ENCODE measurements around the gene VWA5B2.

VWA5B2 gene

DNA sequence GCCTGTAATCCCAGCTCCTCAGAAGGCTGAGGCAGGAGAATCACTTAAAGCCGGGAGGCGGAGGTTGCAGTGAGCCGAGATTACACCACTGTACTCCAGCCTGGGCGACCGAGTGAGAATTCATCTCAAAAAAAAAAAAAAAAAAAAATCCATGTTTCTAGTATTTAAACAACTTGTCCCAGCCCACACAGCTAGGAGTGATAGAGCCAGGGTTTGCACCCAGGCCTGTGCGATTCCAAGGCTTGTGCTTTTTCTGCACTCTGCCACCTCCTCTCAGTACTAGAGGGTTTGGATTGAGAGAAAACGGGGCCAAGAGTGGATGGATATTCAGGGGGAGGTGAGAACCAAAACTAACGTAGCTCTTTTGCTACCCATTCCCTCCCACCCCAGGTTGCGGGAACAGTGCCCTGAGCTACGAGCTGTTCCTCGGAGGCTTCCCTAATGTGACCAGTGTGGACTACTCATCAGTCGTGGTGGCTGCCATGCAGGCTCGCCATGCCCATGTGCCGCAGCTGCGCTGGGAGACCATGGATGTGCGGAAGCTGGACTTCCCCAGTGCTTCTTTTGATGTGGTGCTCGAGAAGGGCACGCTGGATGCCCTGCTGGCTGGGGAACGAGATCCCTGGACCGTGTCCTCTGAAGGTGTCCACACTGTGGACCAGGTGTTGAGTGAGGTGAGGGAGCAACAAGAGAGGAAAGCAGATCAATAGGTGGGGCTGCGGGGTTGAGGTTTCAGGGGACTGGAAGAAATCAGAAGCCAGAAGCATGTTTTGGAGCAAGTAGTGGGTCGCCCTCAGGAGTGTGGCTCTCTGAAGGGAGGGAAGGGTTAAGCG, 27.9 kb downstream of the VWA5B2 start:
- DNase-seq (ENCODE audit: low read depth): no peak
- TF ChIP-seq, protein P1, sequence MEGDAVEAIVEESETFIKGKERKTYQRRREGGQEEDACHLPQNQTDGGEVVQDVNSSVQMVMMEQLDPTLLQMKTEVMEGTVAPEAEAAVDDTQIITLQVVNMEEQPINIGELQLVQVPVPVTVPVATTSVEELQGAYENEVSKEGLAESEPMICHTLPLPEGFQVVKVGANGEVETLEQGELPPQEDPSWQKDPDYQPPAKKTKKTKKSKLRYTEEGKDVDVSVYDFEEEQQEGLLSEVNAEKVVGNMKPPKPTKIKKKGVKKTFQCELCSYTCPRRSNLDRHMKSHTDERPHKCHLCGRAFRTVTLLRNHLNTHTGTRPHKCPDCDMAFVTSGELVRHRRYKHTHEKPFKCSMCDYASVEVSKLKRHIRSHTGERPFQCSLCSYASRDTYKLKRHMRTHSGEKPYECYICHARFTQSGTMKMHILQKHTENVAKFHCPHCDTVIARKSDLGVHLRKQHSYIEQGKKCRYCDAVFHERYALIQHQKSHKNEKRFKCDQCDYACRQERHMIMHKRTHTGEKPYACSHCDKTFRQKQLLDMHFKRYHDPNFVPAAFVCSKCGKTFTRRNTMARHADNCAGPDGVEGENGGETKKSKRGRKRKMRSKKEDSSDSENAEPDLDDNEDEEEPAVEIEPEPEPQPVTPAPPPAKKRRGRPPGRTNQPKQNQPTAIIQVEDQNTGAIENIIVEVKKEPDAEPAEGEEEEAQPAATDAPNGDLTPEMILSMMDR (IDR thresholded peaks at IDR 0.05; ENCODE audit: low read depth, low read length, missing control alignments): no peak
- in situ Hi-C loops (cut with HindIII; ENCODE audit: low sequenced_read_pairs): no loop called here
- H3K4me3 ChIP-seq (ENCODE audit: low read depth, low read length): no peak overlapping the region

DNA sequence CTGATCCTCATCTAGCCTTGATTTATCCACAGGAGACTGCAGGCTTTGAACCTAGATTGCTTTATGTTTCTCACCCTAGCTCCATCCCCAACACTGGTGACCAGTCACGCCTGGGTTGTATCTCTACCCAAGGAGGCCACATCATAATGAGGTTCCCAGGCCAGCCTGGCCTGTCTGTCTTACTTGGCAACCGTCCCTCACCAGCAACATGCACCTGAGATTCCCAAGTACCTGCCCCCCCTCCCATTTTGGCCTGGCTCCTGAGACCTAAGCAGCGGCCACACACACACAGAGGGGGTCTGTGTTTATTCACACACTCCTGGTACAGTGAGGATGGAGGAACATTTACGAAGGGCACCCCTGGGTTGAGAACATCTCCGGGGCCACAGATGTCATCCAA, 29.5 kb downstream of the VWA5B2 start:
- no peak for DNase-seq (ENCODE audit: low read depth)
- in situ Hi-C loops (cut with HindIII; ENCODE audit: low sequenced_read_pairs): no loop called here
- TF ChIP-seq, protein P1 (IDR thresholded peaks at IDR 0.05; ENCODE audit: low read depth, low read length, missing control alignments): no peak
- H3K4me3 ChIP-seq (ENCODE audit: low read depth, low read length): no peak overlapping the region

DNA sequence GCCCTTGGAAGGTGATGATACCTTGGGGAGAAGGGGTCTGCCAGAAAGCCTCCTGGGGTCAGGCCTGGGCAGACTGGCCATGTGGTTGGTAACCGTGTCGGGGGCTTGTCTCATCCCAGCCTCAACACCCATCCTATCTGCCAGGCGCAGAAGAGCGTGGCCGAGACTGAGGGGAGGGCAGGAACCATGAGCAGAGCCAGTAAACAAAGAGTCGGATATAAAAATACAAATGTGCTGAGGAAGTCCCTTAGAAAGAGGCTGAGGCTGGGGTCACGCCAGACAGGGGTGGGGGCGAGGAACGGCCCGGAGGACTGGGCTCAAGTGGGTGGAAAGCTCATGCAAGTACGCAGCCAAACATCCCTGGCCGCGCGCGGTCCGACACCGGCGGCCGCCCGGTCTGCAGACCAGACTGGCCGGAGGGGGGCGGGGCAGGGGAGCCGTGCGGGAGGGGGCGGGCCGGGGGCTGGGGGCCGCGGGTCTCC, 30.1 kb downstream of the VWA5B2 start:
- H3K4me3 ChIP-seq (ENCODE audit: low read depth, low read length): no peak overlapping the region
- DNase-seq (ENCODE audit: low read depth): no peak
- TF ChIP-seq, protein P1 (IDR thresholded peaks at IDR 0.05; ENCODE audit: low read depth, low read length, missing control alignments): no peak
- in situ Hi-C loops (cut with HindIII; ENCODE audit: low sequenced_read_pairs): no loop called here

DNA sequence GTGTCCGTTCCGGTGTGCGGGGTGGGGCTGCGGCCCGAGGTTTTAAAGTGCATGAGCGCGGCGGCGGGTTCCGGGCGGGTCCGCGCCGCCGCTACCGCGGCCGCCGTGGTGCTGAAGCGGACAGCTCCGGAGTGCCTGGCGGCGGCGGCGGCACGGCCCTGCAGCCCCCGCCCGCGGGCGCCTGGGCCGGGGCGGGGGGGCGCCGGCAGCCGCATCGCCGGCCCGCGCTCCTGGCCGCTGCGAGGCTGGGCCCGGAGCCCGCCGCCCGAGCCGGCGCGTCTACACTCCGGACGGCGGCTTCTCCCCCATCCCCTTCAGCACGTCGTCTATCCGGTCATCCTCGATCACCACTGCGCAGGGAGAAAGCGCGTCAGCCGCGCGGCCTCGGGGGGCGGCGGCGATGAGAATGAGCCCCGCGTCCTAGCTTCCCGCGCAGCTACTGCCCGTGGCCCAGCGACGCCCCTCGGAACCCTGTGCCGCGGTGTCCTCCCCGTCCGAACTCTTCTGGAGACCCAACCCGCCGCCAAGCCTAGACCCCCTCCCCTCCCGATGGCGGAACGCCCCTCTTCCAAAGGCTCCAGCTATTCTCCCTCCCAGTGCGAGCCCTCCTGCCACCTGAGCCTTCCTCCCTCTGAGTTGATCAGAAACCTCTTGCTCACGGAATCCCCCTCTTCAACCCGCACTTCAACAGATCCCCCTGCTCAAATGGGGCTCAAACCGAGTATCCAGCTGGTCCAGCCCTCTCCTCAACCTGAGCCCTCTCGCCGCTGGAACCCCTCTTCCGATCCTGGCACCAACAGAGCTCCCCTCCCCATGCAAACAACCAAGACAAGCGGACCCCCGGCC, 30.7 kb downstream of the VWA5B2 start:
- TF ChIP-seq, protein P1 (IDR thresholded peaks at IDR 0.05; ENCODE audit: low read depth, low read length, missing control alignments): no peak
- in situ Hi-C loops (cut with HindIII; ENCODE audit: low sequenced_read_pairs): no loop called here
- H3K4me3 ChIP-seq (ENCODE audit: low read depth, low read length): peak overlapping the region; percentile 38
- no peak for DNase-seq (ENCODE audit: low read depth)

DNA sequence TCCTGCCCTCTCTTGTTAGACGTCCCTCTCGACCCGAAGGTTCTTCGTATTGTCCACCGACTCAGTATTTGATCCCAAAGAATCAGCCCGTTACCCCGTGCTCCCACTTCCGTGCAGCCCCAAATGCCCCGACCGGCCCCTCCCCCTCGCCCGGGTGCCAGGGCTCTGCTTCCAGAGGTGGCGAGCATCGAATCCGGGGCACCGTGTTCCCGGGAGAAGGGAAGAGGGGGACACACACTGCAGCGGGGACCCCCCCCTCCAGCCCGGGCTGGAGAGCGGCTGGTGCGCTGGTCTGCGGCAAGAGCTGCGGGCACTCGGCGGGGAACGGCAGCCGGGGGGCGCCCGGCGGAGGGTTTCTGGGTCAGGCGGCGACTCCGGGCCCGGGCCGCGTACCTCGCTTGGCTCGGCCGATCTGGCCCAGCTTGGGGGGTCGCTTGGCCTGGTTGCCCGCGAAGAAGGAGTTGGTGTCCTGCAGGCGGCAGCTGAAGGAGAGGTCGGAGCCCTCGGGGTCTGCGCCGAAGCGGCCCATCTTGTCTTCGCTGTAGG, 31.4 kb downstream of the VWA5B2 start:
- in situ Hi-C loops (cut with HindIII; ENCODE audit: low sequenced_read_pairs): no loop called here

More for the DNA sequence above, 31.4 kb downstream of the VWA5B2 start:
- peak overlapping the region; percentile 38 for H3K4me3 ChIP-seq (ENCODE audit: low read depth, low read length)
- no peak for DNase-seq (ENCODE audit: low read depth)
- TF ChIP-seq, protein P1 (IDR thresholded peaks at IDR 0.05; ENCODE audit: low read depth, low read length, missing control alignments): no peak

Measured in astrocyte of the cerebellum (primary cell).